KBM-7 (cell line): ENCODE measurements around the gene ARL11.
"Not testable (repeated sequence)": the region's sequence is repeated elsewhere in the genome, so short reads cannot be mapped to it uniquely, and the experiment has no call there.

Source experiments
- DNase-seq: peaks from one replicate; pipeline ENCODE4 v3.0.0-alpha.2; 2015
- in situ Hi-C: fragments of 300-500 bp; cut with MboI; formaldehyde crosslinking; loops from 2 replicates; pipeline ENCODE4 v1.14.3; 2020; ENCODE audit warnings: low sequenced_read_pairs, low pct_unique_long_range_greater_than_20kb, mixed read lengths

ARL11 gene

DNA sequence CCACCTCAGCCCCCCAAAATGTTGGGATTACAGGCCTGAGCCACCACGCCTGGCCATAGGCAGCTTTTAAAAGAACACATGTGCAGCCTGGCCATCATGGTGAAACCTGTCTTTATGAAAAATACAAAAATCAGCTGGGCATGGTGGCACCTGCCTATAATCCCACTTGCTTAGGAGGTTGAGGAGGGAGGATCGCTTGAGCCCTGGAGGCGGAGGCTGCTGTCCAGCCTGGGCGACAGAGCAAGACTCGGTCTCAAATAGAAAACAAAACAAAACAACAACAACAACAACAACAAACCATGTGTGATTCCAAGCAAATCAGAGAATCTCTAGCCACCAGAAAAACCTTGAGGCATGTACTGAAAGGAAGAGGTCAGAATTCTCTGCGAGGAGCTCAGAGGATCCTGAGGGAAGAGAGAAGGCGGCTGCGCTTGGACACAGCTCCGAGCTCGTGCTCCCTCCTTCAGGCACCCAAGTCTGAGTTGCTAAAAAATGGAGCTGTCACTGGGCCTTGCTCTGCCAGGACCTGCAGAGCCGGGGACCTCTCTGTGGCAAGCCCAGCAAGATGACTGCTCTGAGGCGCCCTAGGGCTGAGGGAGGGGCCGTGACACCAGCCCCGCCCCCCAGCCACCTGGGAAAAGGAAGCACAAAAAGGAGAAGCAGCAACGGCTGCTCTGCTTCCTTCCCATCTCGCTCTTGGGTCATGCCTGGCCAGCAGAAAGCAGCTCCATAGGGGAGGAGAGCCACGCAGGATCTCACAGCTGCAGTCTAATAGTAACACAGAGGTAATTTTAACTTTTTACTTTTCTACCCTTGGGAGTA lies at the start of gene ARL11:
TSS of gene ARL11 (plus strand) at position 677 of the 822 bp plus-strand sequence. CDS start 1,941 bp downstream, outside the sequence.
- DNase-seq: peak; percentile 97
- in situ Hi-C loops: no loop called here

- no peak for DNase-seq
- in situ Hi-C loops: no loop called here
These were observed 48.8 kb upstream of the ARL11 start for GRCh38 chr13:49579501-49579900.

DNA sequence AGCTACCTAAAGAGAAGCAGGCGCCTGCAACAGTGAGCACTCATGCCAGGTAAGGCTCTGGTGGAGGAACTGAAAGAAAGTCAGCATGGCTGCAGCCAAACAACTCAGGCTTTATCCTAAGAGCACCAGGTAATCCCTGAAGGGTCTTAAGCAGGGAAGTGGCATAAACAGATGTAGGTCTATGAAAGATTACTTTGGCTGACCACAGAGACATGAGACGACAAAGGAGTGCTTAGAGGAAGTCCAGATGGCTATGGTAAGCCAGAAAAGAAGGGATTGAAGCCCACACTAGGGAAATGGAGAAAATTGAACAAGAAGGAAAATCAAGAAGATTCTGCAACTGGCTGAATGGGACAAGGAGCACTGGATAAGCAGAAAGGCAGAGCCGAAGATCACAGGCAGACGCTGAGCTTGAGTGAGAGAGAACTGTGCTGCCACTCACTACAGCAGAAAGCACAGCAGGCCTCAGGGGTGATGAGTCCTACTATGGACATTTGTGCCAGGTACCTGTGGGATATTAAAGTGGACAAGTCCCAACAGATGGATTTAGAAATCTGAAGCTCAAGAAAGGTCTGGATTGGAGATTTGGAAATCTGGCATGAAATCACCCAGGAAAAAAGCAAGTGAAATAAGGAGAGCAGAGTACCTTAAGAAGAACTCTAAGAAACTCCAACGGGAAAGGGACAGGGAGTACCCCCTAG lies 47.2 kb upstream of the ARL11 start:
- in situ Hi-C loops: no loop called here
- DNase-seq: peak; percentile 75

GRCh38 chr13:49584771-49585182 lies 43.5 kb upstream of the ARL11 start:
- in situ Hi-C loops: no loop called here
- DNase-seq: no peak

DNA sequence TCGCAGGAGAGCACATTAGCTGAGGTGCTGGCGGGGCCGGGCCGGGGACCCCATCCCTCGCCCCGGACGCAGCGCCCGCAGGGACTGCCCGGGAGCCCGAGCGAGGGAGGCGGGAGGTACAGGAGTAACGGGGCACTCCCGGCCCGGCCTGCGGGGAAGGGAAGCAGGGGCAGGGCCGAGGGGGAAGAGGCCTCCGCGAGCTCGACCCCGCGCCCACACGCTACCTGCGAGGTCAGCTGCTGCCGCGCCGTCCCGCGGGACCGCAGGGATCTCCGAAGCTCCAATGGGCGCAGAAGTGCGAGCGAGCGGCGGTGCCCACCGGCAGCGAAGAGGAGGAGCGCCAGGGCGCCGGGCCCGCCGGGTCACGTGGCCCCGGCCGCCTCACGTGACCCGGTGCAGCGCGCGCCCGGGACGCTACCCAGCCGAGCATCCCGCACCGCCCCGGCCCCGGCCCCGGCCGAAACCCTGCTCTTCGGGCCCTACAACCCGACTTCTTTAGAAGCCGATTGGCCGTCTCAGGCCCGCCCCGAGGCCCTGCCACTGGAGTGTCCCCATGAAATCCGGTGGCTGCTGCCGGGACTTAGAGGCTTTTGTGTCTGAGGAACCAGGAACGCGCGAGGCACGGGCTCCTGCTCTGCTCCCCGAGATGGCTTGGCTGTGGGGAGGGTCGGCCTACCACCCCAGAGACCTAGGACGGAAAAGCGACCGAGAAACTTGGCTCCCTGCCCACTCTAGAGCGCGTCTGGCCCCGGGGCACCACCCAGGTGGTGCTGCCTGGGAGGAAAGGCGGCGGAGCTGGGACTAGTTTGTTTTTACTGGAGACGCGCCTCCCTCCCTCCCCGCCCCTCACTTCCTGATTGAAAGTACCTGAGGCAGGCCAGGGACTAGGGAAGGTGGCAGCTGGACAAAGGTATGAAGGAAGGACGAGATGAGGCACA lies 42.8 kb upstream of the ARL11 start, which contains the start of gene RCBTB1:
TSS of gene RCBTB1 (minus strand) at position 339 of the 938 bp plus-strand sequence. CDS start 18,279 bp downstream, outside the sequence.
- in situ Hi-C loops: no loop called here

GRCh38 chr13:49586717-49587116 lies 41.6 kb upstream of the ARL11 start:
- in situ Hi-C loops: no loop called here
- no peak for DNase-seq

More for the DNA sequence above, 42.8 kb upstream of the ARL11 start, which contains the start of gene RCBTB1:
- peak; percentile 79 for DNase-seq

- DNase-seq: no peak
These were observed 40.9 kb upstream of the ARL11 start for GRCh38 chr13:49587311-49587847.

DNA sequence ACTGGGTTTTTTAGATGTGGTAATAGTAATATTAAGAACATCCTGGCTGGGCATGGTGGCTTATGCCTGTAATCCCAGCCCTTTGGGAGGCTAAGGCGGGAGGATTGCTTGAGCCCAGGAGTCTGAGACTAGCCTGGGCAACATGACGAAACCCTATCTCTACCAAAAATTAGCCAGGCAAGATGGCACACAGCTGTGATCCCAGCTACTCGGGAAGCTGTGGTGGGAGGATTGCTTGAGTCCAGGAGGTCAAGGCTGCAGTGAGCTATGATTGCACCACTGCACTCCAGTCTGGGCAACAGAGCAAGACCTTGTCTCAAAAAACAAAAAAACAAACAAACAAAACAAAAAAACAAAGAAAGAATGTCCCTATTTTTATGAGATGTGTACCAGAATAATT lies 37.6 kb upstream of the ARL11 start:
- DNase-seq, in situ Hi-C loops: not testable (repeated sequence)

More at GRCh38 chr13:49587311-49587847, 40.9 kb upstream of the ARL11 start:
- in situ Hi-C loops: no loop called here

- DNase-seq, in situ Hi-C loops: not testable (repeated sequence)
These were observed 34.4 kb upstream of the ARL11 start for GRCh38 chr13:49593876-49594275.

DNA sequence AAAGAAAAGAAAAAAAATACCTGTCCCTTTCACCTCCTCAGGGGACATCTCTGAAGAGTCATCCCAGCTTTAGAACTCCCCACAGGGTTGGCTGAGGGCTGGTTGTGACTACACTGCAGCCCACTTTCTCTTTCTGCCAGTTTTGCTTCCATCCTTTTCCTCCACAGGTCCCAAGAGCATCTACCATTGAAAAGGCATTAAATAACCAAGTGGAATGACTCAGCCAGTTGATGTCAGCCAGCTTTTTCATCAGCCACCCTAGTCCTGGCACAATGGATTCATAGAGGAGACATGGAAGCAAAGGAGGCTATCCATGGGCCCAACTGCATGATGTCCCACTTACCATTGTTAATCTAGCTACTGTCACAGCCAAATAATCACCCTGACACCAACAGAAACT lies 33.7 kb upstream of the ARL11 start:
- in situ Hi-C loops: no loop called here
- DNase-seq: no peak

DNA sequence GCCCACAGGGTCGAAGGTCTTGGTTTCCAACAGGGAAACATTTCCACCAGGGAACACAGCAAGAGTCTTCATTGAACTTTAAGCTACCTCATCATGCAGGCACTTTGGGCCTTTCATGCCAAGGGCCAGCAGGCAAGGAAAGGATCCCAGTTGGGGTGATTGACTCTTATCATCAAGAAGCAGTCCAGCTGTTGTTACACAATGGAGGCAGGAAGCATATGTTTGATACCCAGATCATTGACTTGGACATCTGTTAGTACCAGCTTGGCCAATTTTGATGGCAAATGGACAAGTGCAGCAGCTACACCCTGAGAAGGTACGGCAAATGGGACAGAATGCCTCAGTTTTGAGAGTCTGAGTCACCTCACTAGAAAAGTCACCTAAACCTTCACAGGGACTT lies 32.1 kb upstream of the ARL11 start:
- DNase-seq: no peak

GRCh38 chr13:49597043-49597641 lies 31.2 kb upstream of the ARL11 start:
- in situ Hi-C loops: no loop called here
- peak; percentile 39 for DNase-seq

More for the DNA sequence above, 32.1 kb upstream of the ARL11 start:
- in situ Hi-C loops: no loop called here

GRCh38 chr13:49602005-49602404 lies 26.3 kb upstream of the ARL11 start:
- no peak for DNase-seq
- in situ Hi-C loops: loop anchor here (25.0 kb wide), 1 partner anchor 290 kb away; no protein-coding TSS in a partner anchor

DNA sequence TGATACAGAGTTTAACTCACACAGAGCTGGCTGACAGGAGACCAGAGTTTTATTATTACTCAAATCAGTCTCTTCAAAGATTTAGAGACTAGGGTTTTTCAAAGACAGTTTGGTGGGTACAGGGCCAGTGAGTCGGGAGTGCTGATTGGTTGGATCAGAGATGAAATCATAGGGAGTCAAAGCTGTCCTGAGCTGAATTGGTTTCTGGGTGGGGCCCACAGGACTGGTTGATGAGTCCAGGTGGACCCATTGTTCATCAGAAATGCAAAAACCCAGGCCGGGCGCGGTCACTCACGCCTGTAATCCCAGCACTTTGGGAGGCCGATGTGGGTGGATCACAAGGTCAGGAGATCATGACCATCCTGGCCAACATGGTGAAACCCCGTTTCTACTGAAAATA lies 25.7 kb upstream of the ARL11 start:
- not testable (repeated sequence) for DNase-seq
- in situ Hi-C loops: loop anchor here (25.0 kb wide), 1 partner anchor 290 kb away; no protein-coding TSS in a partner anchor

GRCh38 chr13:49604570-49604969 lies 23.7 kb upstream of the ARL11 start:
- in situ Hi-C loops: loop anchor here (25.0 kb wide), 1 partner anchor 292 kb away; no protein-coding TSS in a partner anchor

GRCh38 chr13:49606747-49607648 lies 21.3 kb upstream of the ARL11 start:
- peak; percentile 89 for DNase-seq
- in situ Hi-C loops: loop anchor here (25.0 kb wide), 1 partner anchor 295 kb away; no protein-coding TSS in a partner anchor

More at GRCh38 chr13:49604570-49604969, 23.7 kb upstream of the ARL11 start:
- peak; percentile 45 for DNase-seq

GRCh38 chr13:49607761-49608160 lies 20.5 kb upstream of the ARL11 start:
- in situ Hi-C loops: loop anchor here (25.0 kb wide), 1 partner anchor 295 kb away; no protein-coding TSS in a partner anchor
- peak; percentile 41 for DNase-seq
